HG02970 (cell line): ENCODE measurements around the gene MPP2.
"Not testable (repeated sequence)": the region's sequence is repeated elsewhere in the genome, so short reads cannot be mapped to it uniquely, and the experiment has no call there.

Source experiments
- ATAC-seq: cut with Tn5 transposase; IDR thresholded peaks from one replicate; pipeline ENCODE4 v1.9.1; 2021; ENCODE audit warnings: mild to moderate bottlenecking, moderate library complexity, moderate number of reproducible peaks; ENCODE audit not compliant: unreplicated experiment, low FRiP score

Gene MPP2

GRCh38 chr17:43905985-43906852, 1.1 kb downstream of the MPP2 start:
- ATAC-seq, result no peak

GRCh38 chr17:43905400-43905984, 1.8 kb downstream of the MPP2 start:
- ATAC-seq, result no peak

GRCh38 chr17:43901861-43902589, 5.3 kb downstream of the MPP2 start:
- ATAC-seq, result no peak

- ATAC-seq, result no peak
These were observed 6.2 kb downstream of the MPP2 start for GRCh38 chr17:43900858-43901754.

GRCh38 chr17:43900183-43900857, 7.0 kb downstream of the MPP2 start:
- no peak for ATAC-seq

GRCh38 chr17:43898446-43898845, 8.9 kb downstream of the MPP2 start:
- ATAC-seq, result no peak

GRCh38 chr17:43897831-43898230, 9.5 kb downstream of the MPP2 start:
- ATAC-seq, result no peak

- not testable (repeated sequence) for ATAC-seq
These were observed 12.8 kb downstream of the MPP2 start for GRCh38 chr17:43894494-43894893.

GRCh38 chr17:43892647-43892952, 14.7 kb downstream of the MPP2 start:
- no peak for ATAC-seq

GRCh38 chr17:43891851-43892646, 15.3 kb downstream of the MPP2 start:
- no peak for ATAC-seq

- ATAC-seq, result no peak
These were observed 17.1 kb downstream of the MPP2 start for GRCh38 chr17:43890240-43890639.

- ATAC-seq, result no peak
These were observed 18.8 kb downstream of the MPP2 start for GRCh38 chr17:43888548-43888947.

GRCh38 chr17:43882761-43883415, 24.4 kb downstream of the MPP2 start:
- ATAC-seq, result no peak

- ATAC-seq, result no peak
These were observed 25.4 kb downstream of the MPP2 start for GRCh38 chr17:43881758-43882505.

- ATAC-seq, result no peak
These were observed 26.2 kb downstream of the MPP2 start for GRCh38 chr17:43881181-43881580.

- ATAC-seq, result no peak
These were observed 26.8 kb downstream of the MPP2 start for GRCh38 chr17:43880420-43880991.

GRCh38 chr17:43879723-43880419, 27.5 kb downstream of the MPP2 start:
- no peak for ATAC-seq
